Activated CD8-positive, alpha-beta T cell treated with anti-CD3 and anti-CD28 coated beads, Interleukin-2, amount 10 ng/mL, durations not matched to agents 7 days and 5 days (primary cell): ENCODE measurements around the gene MCM10. TPM values are rescaled to one million over a fixed set of nuclear protein-coding genes. Genes with fewer than 3 reads are reported as not detected.
A peak's percentile ranks its signal among the peaks of the same experiment; 100 is the strongest.

ENCODE experiments used
- ATAC-seq: fragments of 150-1000 bp; cut with Tn5 transposase; one replicate; pipeline ENCODE4 v1.10.0; 2021; ENCODE audit warnings: moderate library complexity
- CTCF ChIA-PET: fragments of 350-600 bp; sonication (Branson Sonifier 250); formaldehyde crosslinking; loops from one replicate; lab custom pipeline; 2021; ENCODE audit warnings: antibody characterized with exemption; lab: Charles Lee
- POLR2A ChIA-PET: fragments of 350-600 bp; sonication (Branson Sonifier 250); formaldehyde crosslinking; loops from one replicate; lab custom pipeline; 2021; ENCODE audit warnings: antibody characterized with exemption; lab: Charles Lee
- DNase-seq: peaks from one replicate; pipeline ENCODE4 v3.0.0-alpha.2; 2020
- H3K27ac Mint-ChIP-seq: one replicate; pipeline ENCODE4 v1.8.0; 2021; ENCODE audit warnings: mild to moderate bottlenecking, mixed read lengths
- H3K27me3 Mint-ChIP-seq: one replicate; pipeline ENCODE4 v1.8.0; 2021; ENCODE audit warnings: low read depth, mixed read lengths
- H3K36me3 Mint-ChIP-seq: one replicate; pipeline ENCODE4 v1.8.0; 2021; ENCODE audit warnings: low read depth, mixed read lengths
- H3K4me1 Mint-ChIP-seq: one replicate; pipeline ENCODE4 v1.8.0; 2021; ENCODE audit warnings: low read depth, mixed read lengths
- H3K4me3 Mint-ChIP-seq: one replicate; pipeline ENCODE4 v1.8.0; 2021; ENCODE audit warnings: mild to moderate bottlenecking, mixed read lengths
- H3K9me3 Mint-ChIP-seq: one replicate; pipeline ENCODE4 v1.8.0; 2022; ENCODE audit warnings: mixed read lengths; ENCODE audit not compliant: insufficient read depth
- total RNA-seq, 2 experiments: library from RNA; stranded (reverse); gene quantifications; one replicate each; pipeline ENCODE4 v1.2.3, GENCODE V29; 2021

Gene MCM10
- 10 to 100 TPM; 68.3 to 73.5 TPM for total RNA-seq

DNA sequence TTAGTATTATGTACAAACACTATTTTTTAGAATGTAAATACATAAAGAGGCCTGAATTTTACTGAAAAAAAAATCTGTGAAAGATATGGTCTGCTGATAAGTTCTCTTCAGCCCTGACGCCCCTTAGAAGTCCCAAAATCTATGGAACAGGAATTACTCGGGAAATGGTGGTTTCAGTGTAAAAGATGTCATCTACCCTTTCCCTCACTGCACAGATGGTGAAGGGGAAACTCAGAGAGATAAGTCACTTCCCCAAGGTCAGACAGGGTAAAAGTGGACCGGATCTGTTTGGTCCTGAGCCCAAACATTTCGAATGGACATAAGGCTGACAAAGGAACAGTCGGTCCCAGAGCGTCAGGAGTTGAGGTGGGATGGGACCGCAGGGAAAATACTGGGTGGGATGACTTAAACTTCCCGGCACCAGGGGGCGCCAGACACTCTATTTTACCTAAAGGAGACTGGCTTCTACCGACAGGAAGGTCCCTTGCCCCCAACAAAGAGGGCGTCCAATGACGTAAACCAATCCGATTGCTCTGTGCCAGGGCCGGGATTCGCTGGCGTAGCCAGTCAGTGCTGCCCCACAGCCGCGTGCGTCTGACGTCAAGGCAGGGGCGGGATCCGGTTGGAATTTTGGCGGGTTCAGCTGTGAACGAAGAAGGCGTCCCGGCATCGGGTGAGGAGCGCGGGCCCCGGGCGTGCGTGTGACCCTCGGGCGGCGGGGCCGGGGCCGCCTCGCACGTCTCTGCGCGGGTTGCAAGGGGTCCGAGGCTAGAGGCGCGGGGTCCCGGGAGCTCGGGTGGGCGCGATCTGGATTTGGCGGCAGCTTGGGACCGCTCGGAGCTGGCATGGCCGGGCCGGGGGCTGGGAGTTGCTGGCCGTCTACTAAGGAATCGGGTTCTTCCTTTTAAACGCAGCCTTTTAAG is at the start of gene MCM10:
TSS of gene MCM10 (plus strand) at position 625 of the 923 bp plus-strand sequence. CDS start 2,645 bp downstream, outside the sequence.
- Mint-ChIP-seq H3K4me1 (peaks cover 47% of the 10 kb centered on the region), H3K27ac (peak within 1 kb of the TSS; percentile 86), H3K4me3 (peak within 1 kb of the TSS; percentile 91), H3K27me3 (no peaks in the 10 kb centered on the region), H3K36me3 (peaks cover 25% of the 10 kb centered on the region), H3K9me3 (no peaks in the 10 kb centered on the region)
- CTCF ChIA-PET, result interaction anchor here (0.6 to 3.1 kb wide), 32 partner anchors 10 to 279 kb away, joined by 3 to 29 read pairs (median 3); partner anchors contain the start of genes PHYH and SEPHS1
- peak; percentile 100 for ATAC-seq
- DNase-seq, result peak; percentile 99
- POLR2A ChIA-PET, result interaction anchor here (1.7 to 2.9 kb wide), 2 partner anchors 141 to 189 kb away, joined by 6 to 17 read pairs; no protein-coding TSS in a partner anchor

DNA sequence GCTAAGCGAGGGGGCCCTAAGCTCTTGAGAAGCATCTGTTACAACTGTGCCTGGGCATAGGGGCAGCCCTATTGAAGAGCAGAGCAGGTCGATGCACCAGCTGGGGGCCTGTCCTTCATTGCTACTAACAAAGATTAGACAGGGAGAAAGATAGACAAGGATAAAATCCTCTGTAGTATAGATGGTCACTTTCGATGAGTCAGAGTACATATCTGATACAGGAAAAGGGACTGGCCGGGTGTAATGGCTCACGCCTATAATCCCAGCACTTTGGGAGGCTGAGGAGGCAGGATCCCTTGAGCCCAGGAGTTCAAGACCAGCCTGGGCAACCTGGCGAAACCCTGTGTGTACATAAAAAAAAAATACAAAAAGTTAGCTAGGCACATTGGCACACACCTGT is 47.8 kb upstream of the MCM10 start:
- no peaks in the 10 kb centered on the region for H3K9me3 Mint-ChIP-seq
- H3K4me3 Mint-ChIP-seq, result no peak overlapping the region
- H3K4me1 Mint-ChIP-seq, result peaks cover 31% of the 10 kb centered on the region
- peaks cover 67% of the 10 kb centered on the region for H3K36me3 Mint-ChIP-seq
- DNase-seq (no peak), ATAC-seq (no peak)
- POLR2A ChIA-PET, result interaction anchor here (0.8 kb wide), 1 partner anchor 188 kb away, joined by 3 read pairs; no protein-coding TSS in a partner anchor
- H3K27me3 Mint-ChIP-seq, result no peaks in the 10 kb centered on the region
- CTCF ChIA-PET, result no interaction called here
- H3K27ac Mint-ChIP-seq, result no peak overlapping the region

DNA sequence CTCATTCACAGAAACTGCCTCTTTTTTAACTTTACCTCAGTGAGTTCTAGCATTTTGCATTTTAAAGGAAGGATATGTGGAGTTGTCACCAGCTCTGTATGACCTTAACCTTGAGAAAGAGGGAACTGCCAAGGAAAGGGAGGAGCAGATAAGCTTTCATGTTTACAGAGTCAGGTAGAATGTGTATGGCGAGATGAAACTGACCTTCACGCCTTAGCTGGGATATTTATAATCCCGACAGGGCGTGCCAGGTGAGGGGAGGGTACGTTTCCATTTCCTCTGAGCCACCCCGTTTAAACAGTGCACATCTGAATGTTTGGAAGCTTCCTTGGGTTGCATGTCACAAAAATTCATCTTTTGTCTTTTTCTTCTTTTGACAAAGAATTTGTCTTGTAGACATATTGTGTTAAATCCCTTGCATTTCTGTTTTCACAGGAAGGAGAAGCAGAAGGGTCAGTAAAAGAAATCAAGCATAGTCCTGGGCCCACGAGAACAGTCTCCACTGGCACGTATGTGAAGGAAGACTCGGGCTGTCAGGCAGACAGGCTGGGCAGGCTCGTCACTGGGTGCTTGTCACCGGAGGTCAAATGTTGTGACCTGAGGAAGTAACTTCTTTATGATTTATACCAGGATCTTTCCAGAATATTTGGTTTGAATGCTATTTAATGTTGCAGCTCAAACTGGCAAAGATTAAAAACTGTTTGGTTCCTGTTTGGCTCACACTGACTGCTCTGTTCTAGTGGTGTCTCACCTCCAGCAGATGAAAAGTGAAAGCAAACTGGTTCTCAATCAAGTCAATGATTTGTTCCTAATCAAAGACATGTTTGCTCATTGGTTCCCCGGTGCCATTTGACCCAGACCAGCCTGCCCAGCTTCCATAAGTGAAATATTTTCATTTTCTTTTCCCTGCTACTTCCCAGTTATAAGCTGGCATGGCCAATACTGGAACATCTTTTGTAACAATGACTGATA is 45.2 kb upstream of the MCM10 start:
- H3K36me3 Mint-ChIP-seq, result peaks cover 68% of the 10 kb centered on the region

DNA sequence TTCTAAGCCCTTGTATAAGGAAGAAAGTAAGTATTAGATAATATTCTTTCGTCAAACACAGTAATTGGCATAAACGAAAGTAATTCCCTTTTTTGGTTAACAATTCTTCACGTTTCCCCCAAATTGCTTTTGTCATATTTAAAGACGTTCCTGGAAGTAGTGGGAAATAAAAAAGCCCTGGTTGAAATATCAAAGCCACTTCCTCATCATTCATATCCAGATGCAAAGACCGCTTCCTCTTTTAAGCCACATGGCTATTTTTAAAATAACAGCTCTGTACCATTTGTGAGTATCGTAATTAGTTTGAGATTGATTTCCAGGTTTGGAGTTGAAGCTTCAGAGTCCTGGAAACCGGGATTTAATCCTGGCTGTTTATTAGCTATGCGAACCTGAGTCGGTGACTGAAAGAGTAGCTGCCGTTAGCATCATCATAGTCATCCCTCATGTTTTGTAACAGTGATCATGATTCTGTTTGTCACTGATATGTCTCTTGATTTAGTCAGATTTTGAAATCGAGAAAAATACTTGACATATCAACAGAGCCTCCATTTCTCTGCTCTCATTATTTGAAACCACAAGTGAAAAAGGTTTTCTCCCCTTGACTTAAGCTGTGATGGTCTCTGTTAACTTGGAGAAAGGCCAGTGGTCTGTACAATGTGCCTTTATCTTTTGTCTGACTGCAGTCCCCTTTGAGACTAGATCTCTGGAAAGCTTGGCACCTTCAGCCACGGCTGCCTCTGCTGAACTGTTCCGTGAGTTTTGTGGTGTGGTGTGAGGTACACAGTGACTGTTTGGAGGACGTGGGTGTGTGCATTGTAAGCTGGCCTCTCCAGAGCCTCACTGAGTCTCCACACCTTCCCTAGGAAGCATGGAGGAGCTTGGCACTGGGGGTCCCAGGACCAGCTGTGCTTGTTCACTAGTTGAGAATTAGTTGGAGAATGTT is 43.2 kb upstream of the MCM10 start:
- ATAC-seq (no peak), DNase-seq (no peak)
- Mint-ChIP-seq H3K27me3 (no peaks in the 10 kb centered on the region), H3K4me3 (no peak overlapping the region), H3K4me1 (peaks cover 24% of the 10 kb centered on the region), H3K27ac (peak overlapping the region; percentile 27), H3K36me3 (peaks cover 72% of the 10 kb centered on the region), H3K9me3 (no peaks in the 10 kb centered on the region)
- ChIA-PET CTCF (interaction anchor here (1.0 kb wide), 1 partner anchor 42 kb away, joined by 4 read pairs; no protein-coding TSS in a partner anchor), POLR2A (interaction anchor here (0.6 to 1.2 kb wide), 3 partner anchors 10 to 1836 kb away, joined by 3 to 4 read pairs (median 3); partner anchors contain the start of gene DCLRE1C)

More for the DNA sequence above, 45.2 kb upstream of the MCM10 start:
- ATAC-seq (peak; percentile 80), DNase-seq (no peak)
- H3K4me1 Mint-ChIP-seq, result peaks cover 24% of the 10 kb centered on the region
- peak overlapping the region; percentile 49 for H3K4me3 Mint-ChIP-seq
- no peaks in the 10 kb centered on the region for H3K27me3 Mint-ChIP-seq
- CTCF ChIA-PET, result interaction anchor here (0.9 to 1.0 kb wide), 2 partner anchors 11 to 19 kb away, joined by 3 read pairs; no protein-coding TSS in a partner anchor
- peak overlapping the region; percentile 66 for H3K27ac Mint-ChIP-seq
- H3K9me3 Mint-ChIP-seq, result no peaks in the 10 kb centered on the region
- POLR2A ChIA-PET, result interaction anchor here (1.5 kb wide), 1 partner anchor 16 kb away, joined by 4 read pairs; the partner anchor contains the start of gene OPTN

DNA sequence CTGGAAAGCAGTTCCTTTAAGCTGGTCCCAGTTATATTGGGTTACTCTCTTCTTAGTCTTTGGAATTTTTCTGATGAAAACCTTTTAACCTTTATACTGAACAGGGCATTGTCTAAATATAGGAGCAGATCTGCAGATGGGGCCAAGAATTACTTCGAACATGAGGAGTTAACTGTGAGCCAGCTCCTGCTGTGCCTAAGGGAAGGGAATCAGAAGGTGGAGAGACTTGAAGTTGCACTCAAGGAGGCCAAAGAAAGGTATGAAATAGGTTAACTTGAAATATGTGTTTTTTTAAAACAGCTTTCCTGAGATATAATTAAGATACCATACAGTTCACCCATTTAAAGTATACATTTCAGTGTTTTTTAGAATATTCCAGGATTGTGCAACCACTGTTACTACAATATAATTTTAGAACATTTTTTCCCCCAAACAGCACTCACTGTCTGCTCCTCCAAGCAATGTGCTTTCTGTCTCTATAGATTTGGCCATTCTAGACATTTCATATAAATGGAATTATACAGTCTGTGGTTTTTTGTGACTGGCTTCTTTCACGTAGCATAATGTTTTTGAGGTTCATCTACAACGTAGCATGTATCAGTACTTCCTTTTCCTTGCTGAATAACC is 42.5 kb upstream of the MCM10 start:
- Mint-ChIP-seq H3K36me3 (peaks cover 75% of the 10 kb centered on the region), H3K27me3 (no peaks in the 10 kb centered on the region), H3K9me3 (no peaks in the 10 kb centered on the region)

DNA sequence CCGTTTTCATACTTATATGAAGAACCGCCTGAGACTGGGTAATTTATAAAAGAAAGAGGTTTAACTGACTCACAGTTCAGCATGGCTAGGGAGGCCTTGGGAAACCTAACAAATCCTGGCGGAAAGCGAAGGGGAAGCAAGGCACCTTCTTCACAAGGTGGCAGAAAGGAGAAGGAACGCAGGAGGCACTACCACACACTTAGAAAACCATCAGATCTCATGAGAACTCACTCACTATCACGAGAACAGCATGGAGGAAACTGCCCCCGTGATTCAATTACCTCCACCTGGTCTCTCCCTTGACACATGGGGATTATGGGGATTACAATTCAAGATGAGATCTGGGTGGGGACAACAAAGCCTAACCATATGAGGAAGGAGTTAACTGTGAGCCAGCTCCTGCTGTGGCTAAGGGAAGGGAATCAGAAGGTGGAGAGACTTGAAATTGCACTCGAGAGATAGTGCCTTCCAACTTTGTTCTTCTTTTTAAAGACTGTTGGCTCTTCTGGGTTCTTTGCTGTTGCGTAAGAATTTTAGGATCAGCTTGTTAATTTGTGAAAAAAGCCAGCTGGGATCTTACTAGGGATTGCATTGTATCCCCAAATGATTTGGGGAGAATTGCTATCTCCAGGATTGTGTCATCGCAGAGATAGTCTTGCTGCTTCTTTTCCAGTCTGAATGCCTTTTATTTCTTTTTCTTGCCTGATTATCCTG is 40.4 kb upstream of the MCM10 start:
- ATAC-seq (no peak), DNase-seq (no peak)
- no peak overlapping the region for H3K27ac Mint-ChIP-seq
- H3K4me3 Mint-ChIP-seq, result no peak overlapping the region
- POLR2A ChIA-PET, result no interaction called here
- peaks cover 79% of the 10 kb centered on the region for H3K36me3 Mint-ChIP-seq
- no peaks in the 10 kb centered on the region for H3K9me3 Mint-ChIP-seq
- no peaks in the 10 kb centered on the region for H3K27me3 Mint-ChIP-seq
- CTCF ChIA-PET, result no interaction called here
- H3K4me1 Mint-ChIP-seq, result peaks cover 19% of the 10 kb centered on the region

More for the DNA sequence above, 42.5 kb upstream of the MCM10 start:
- Mint-ChIP-seq H3K4me3 (no peak overlapping the region), H3K27ac (no peak overlapping the region), H3K4me1 (peaks cover 24% of the 10 kb centered on the region)
- ChIA-PET POLR2A (interaction anchor here (0.6 to 1.2 kb wide), 2 partner anchors 11 to 182 kb away, joined by 3 to 4 read pairs; no protein-coding TSS in a partner anchor), CTCF (interaction anchor here (1.0 kb wide), 1 partner anchor 42 kb away, joined by 4 read pairs; no protein-coding TSS in a partner anchor)
- DNase-seq (no peak), ATAC-seq (no peak)

DNA sequence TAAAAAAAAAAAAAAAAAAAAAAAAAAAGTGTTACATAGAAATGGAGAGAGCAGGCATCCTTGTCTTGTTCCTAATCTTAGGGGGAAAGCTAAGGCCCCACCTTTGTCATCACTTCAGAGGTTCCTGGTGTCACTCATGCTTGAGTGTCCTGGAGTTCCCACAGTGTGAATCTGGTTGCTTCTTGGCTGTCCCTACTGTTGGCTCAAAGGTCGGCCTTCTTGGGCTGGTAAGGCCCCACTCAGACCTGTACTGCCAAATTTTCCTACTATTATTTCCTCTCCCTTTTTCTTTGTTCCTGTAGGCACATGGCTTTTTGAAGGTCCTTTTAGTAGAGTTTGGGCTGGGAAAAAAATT is 39.9 kb upstream of the MCM10 start:
- Mint-ChIP-seq H3K36me3 (peaks cover 75% of the 10 kb centered on the region), H3K27ac (no peak overlapping the region), H3K4me3 (no peak overlapping the region), H3K9me3 (no peaks in the 10 kb centered on the region), H3K4me1 (peaks cover 14% of the 10 kb centered on the region), H3K27me3 (no peaks in the 10 kb centered on the region)
- DNase-seq, result no peak
- ChIA-PET POLR2A (no interaction called here), CTCF (no interaction called here)
- ATAC-seq, result no peak

DNA sequence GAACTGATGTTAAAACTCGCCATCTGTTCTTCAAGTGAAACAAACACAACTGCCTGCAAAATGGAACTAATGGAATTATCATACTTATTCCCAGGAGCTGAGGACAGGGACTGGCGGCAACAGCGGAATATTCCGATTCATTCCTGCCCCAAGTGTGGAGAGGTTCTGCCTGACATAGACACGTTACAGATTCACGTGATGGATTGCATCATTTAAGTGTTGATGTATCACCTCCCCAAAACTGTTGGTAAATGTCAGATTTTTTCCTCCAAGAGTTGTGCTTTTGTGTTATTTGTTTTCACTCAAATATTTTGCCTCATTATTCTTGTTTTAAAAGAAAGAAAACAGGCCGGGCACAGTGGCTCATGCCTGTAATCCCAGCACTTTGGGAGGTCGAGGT is 24.7 kb upstream of the MCM10 start:
- no peak for ATAC-seq
- H3K36me3 Mint-ChIP-seq, result peaks cover 64% of the 10 kb centered on the region

DNA sequence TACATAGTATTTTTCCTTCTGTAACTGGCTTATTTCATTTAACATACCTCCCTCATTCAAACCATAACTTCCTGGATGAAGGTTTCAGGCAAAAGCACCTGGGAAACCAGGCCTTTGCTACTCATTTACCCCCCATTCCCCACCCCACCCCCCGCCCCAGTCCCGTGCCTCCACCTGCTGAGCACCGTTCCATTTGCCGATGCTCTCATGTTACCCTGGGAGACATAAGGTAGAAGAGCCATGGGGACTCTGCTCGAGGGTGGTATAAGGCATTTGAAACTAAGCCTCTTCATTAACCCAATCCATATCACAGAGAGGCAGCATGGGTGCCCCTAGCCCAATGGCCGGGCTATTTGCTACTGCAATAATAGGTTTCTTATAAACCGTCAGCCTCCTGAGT is 22.2 kb upstream of the MCM10 start:
- POLR2A ChIA-PET, result no interaction called here
- CTCF ChIA-PET, result no interaction called here
- no peak overlapping the region for H3K4me3 Mint-ChIP-seq

More for the DNA sequence above, 24.7 kb upstream of the MCM10 start:
- no peak for DNase-seq
- ChIA-PET POLR2A (no interaction called here), CTCF (no interaction called here)
- H3K4me3 Mint-ChIP-seq, result no peak overlapping the region
- no peaks in the 10 kb centered on the region for H3K4me1 Mint-ChIP-seq
- H3K27me3 Mint-ChIP-seq, result no peaks in the 10 kb centered on the region
- H3K9me3 Mint-ChIP-seq, result no peaks in the 10 kb centered on the region
- no peak overlapping the region for H3K27ac Mint-ChIP-seq

DNA sequence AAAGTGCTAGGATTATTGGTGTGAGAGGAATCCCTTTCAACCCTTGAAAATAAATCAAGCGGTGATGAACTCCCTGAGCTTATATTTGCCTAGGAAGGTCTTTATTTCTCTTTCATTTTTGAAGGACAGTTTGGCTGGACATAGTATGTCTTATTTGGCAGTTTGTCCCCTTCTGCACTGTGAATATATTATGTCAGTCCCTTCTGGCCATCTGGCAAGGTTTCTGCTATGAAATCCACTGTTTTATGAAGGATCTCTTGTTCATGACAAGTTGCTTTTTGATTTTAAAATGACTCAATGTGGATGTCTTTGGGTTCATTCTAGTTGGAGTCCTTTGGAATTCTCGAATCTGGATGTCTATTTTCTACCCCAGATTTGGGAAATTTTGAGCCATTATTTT is 21.7 kb upstream of the MCM10 start:
- POLR2A ChIA-PET, result no interaction called here
- Mint-ChIP-seq H3K9me3 (no peaks in the 10 kb centered on the region), H3K27ac (no peak overlapping the region), H3K27me3 (no peaks in the 10 kb centered on the region), H3K4me3 (no peak overlapping the region), H3K36me3 (peaks cover 65% of the 10 kb centered on the region), H3K4me1 (no peaks in the 10 kb centered on the region)
- CTCF ChIA-PET, result no interaction called here
- DNase-seq (no peak), ATAC-seq (no peak)

More for the DNA sequence above, 22.2 kb upstream of the MCM10 start:
- Mint-ChIP-seq H3K27me3 (no peaks in the 10 kb centered on the region), H3K36me3 (peaks cover 63% of the 10 kb centered on the region), H3K4me1 (no peaks in the 10 kb centered on the region), H3K9me3 (no peaks in the 10 kb centered on the region), H3K27ac (no peak overlapping the region)
- ATAC-seq (no peak), DNase-seq (no peak)
